Mesodermal cell (in vitro differentiated cells): ENCODE results near the gene RMDN3.

Experiments used
- H3K27ac ChIP-seq: 2 replicates; pipeline ENCODE4 v1.7.0; 2013; ENCODE audit warnings: mild to moderate bottlenecking, low read depth, low read length, moderate library complexity; ENCODE audit not compliant: severe bottlenecking
- H3K36me3 ChIP-seq: 2 replicates; pipeline ENCODE4 v1.7.1; 2013; ENCODE audit warnings: mild to moderate bottlenecking, low read length, moderate library complexity; ENCODE audit not compliant: control insufficient read depth, insufficient read depth
- H3K4me1 ChIP-seq: one replicate; pipeline ENCODE4 v1.7.1; 2013; ENCODE audit warnings: mild to moderate bottlenecking, low read length; ENCODE audit not compliant: insufficient read depth, control insufficient read depth, poor library complexity, severe bottlenecking
- H3K4me3 ChIP-seq: 2 replicates; pipeline ENCODE4 v1.7.0; 2013; ENCODE audit warnings: low read length, control low read depth, mild to moderate bottlenecking; ENCODE audit not compliant: insufficient read depth, poor library complexity, severe bottlenecking; ENCODE audit errors: extremely low read depth
- H3K9me3 ChIP-seq: 2 replicates; pipeline ENCODE4 v1.7.1; 2013; ENCODE audit warnings: mild to moderate bottlenecking, low read length, moderate library complexity; ENCODE audit not compliant: control insufficient read depth
- WGBS, 2 experiments: methylation state at CpG; one replicate each; pipeline ENCODE4 v1.1.5; 2013; ENCODE audit warnings: missing lambda C conversion rate in 2 of 2; ENCODE audit not compliant: insufficient coverage in 2 of 2; 5-methylcytosine and 5-hydroxymethylcytosine counted together

Gene RMDN3

DNA sequence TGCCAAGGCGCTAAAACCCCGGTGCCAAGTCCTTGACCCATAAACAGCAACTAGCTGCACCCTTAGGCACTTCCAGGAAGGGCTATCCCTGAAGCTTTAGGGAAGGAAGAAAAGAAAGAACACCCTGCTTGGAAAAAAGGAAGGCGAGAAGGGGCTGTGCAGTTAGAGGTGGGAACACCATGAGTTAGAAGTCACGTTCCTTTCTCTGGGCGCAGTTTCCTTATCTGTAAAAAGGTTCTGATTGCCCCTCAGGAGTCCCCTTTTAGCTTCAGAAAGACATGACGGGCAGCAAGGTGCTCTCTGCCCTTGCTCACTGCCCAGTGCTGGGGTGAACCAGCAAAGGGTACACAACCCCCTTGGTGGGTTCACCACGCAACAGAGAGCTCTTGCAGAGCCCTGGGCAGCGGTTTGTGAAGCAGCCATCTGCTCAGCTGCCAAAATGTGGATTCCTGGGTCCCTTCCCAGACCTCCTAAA lies 9.6 kb upstream of the RMDN3 start:
- Histone ChIP-seq H3K9me3 (no peaks in the 10 kb centered on the region), H3K4me1 (peaks cover 40% of the 10 kb centered on the region), H3K4me3 (peak overlapping the region; percentile 55), H3K36me3 (peaks cover 5% of the 10 kb centered on the region), H3K27ac (no peak overlapping the region)
- WGBS, 2 experiments = 62 to 70% methylated on average over 6 to 8 of the region's 8 CpGs

DNA sequence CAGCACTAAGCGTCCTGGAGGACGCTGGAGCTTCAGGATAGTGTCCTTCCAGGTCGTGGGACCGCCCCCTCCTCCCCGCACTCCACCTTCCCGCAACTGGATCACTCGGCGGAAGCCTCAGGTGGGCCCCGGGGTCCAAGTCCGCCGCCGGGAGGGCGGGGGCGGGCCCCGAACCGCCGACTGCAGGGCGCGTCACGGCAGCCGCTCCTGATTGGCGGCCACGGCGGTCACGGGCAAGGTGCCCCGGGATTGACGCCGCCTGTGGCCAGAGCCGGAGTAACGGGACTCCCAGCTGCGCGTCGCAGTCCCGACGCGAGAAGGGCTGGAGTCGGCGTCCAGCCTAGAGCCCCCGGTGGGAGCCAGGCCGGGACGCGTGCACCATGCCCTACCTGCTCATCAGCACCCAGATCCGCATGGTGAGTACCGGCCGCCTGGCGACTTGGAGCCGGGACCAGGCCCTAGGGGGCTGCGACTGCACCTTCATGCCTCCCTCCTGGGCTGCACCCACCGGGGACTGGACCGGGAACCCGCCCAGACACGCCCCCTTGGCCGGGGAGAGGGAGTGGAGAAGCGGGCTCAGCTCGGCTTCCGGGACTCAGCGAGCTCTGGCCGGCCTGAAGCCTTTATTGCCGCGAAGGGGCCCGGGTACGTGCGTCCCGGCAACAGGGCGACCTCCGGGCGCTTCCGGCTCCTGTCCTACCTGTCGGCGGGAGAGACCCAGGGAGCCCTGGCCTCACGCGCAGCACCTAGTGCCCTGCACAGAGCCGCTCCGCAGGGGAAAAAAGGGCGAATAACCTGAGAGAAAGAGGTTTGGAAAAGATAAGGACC lies 9.0 kb upstream of the RMDN3 start, which contains the start of gene GCHFR:
Gene GCHFR (plus strand): TSS at position 268 of the 828 bp plus-strand sequence. CDS start 113 bp downstream, at position 381.
- H3K27ac ChIP-seq = peak within 1 kb of the TSS; percentile 57
- H3K4me1 ChIP-seq = peaks cover 33% of the 10 kb centered on the region
- peaks cover 5% of the 10 kb centered on the region for H3K36me3 ChIP-seq
- peak within 1 kb of the TSS; percentile 55 for H3K4me3 ChIP-seq
- no peaks in the 10 kb centered on the region for H3K9me3 ChIP-seq
- 2 to 3% methylated on average over 54 to 67 of the region's 75 CpGs for WGBS, 2 experiments

DNA sequence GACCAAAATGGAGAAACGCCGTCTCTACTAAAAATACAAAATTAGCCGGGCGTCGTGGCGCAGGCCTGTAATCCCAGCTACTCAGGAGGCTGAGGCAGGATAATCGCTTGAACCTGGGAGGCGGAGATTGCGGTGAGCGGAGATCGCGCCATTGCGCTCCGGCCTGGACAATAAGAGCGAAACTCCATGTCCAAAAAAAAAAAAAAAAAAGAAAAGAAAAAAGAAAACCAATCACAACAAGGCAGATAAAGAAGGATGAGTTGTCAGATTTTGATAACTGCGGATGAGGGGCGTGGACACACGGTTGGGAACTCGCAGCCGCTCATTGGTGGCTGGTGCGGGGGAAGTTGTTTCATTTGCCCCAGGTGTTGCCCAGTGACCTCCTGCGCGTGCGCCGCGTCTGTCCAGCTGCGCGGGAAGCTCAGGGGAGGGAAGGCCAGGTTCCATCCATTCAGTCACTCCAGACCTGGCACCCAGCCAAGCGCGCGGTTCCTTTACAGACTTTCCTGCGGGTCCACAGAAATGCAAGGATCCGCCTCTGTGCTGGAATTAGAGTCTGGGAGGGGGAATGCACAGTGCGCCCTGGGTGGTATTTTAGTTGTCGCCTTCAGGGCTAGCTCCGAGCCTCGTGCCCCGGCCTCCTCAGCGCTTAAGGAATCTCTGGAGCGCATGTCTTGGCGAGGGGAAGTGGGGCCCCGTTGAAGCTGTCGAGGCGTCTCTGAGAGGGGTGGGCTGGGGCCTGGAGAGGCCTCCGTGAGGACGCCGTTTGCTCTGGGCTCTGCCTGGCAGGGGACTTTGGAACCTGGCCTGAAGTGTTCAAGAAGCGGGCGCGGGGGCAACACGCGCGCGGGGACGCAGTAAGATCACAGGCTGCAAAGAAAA lies 8.1 kb upstream of the RMDN3 start:
- Histone ChIP-seq H3K4me3 (peak overlapping the region; percentile 55), H3K4me1 (peaks cover 28% of the 10 kb centered on the region), H3K36me3 (no peaks in the 10 kb centered on the region), H3K27ac (peak overlapping the region; percentile 57), H3K9me3 (no peaks in the 10 kb centered on the region)
- WGBS, 2 experiments = 63 to 68% methylated on average over 27 to 45 of the region's 55 CpGs

DNA sequence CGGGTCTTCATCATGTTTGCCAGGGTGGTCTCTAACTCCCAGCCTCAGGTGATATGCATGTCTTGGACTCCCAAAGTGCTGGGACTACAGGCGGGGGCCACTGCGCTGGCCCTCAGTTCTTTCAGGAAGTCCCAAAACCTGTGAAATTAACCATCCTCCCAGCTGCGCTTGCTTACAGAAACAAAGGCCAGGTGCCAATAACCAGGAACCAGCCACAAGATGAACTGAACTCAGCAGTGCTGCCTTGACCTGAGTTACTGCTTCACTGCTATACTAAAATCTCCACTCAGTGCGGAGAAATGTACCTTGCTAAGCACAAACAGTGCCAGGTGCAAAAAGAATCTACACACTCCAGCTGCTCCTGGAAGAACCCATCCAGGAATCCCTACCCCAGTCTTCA lies 4.9 kb upstream of the RMDN3 start:
- Histone ChIP-seq H3K4me1 (peaks cover 3% of the 10 kb centered on the region), H3K27ac (no peak overlapping the region), H3K36me3 (no peaks in the 10 kb centered on the region), H3K9me3 (no peaks in the 10 kb centered on the region), H3K4me3 (no peak overlapping the region)
- WGBS, 2 experiments = 86 to 97% methylated on average over 3 to 4 of the region's 5 CpGs

DNA sequence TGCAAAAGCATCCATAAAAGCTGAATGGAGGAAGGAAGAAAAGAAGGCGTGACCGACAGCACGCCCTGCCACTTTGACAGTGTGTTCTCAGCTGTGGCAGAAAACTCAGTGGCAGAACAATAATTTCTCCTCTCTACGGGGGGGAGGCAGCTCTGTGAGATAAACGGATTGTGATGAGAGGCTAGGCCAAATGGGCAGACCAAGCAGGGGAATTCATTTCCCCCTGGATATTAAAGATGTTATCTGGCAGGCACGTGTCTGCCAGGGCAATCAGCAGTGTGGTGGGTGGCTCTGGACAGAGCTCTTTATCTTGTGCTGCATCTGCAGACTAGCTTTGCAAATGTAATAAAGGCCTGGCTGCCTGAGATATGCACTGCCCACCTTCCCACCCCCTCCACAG lies 1.9 kb upstream of the RMDN3 start:
- H3K27ac ChIP-seq = peak overlapping the region; percentile 20
- no peak overlapping the region for H3K4me3 ChIP-seq
- H3K4me1 ChIP-seq = no peaks in the 10 kb centered on the region
- no peaks in the 10 kb centered on the region for H3K9me3 ChIP-seq
- H3K36me3 ChIP-seq = peaks cover 5% of the 10 kb centered on the region
- 39 to 72% methylated on average over 3 to 6 of the region's 6 CpGs for WGBS, 2 experiments

DNA sequence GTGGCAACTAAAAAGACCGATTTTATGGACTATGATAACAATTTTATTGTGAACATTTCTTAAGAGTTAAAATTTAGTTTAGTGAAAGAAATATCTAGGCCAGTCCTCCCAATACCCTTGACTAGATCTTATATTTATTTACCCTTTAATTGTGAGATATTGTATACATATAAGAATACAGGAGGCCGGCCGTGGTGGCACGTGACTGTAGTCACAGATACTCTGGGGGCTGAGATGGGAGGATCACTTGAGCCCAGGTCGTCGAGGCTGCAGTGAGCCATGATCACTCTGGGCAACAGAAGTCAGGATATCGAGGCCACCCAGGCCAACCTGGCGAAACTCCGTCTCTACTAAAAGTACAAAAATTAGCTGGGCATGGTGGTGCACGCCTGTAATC lies 756 bp upstream of the RMDN3 start:
- no peaks in the 10 kb centered on the region for H3K9me3 ChIP-seq
- H3K4me3 ChIP-seq = peak overlapping the region; percentile 92
- peaks cover 14% of the 10 kb centered on the region for H3K36me3 ChIP-seq
- 89 to 94% methylated on average over 9 of the region's 10 CpGs for WGBS, 2 experiments
- H3K4me1 ChIP-seq = no peaks in the 10 kb centered on the region
- peak overlapping the region; percentile 78 for H3K27ac ChIP-seq

DNA sequence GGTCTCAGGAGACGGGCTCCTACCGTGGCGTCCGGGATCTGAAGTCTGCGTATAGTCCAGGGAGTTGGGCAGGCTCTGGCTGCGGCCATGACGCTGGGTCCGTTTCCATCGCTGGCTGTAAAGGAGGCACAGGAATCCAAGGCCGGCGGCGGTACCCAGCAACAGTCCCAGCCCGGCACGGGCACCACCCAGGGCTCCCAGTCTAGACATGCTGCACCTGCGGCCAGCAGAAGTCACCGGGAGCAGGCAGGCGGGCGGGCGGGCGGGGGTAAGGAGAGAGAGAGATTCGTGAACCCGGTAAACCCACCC lies 526 bp downstream of the RMDN3 start:
- H3K36me3 ChIP-seq = peaks cover 22% of the 10 kb centered on the region
- WGBS, 2 experiments = 4 to 13% methylated on average over 9 to 21 of the region's 22 CpGs
- H3K27ac ChIP-seq = no peak overlapping the region
- H3K9me3 ChIP-seq = no peaks in the 10 kb centered on the region
- H3K4me1 ChIP-seq = no peaks in the 10 kb centered on the region
- H3K4me3 ChIP-seq = peak overlapping the region; percentile 92

DNA sequence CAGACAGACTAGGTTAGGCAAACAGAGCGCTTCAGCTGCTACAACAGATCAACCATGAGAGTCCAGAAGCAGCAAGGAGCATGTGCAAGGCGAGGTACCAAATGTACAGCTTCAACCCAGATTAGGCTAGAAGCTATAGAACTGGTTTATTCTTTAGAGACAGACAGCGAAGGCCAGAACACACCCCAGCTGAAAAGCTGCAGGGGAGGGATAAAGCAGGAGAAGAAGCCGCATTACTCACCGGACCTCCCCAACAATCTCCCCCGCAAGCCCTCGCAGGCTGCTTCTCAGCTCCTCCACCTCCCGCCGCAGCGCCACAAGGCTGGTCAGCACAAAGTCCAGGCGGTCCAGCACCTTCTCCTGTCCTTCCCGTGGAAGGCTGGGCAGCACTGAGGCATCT lies 3.3 kb downstream of the RMDN3 start:
- Histone ChIP-seq H3K36me3 (peaks cover 38% of the 10 kb centered on the region), H3K4me3 (no peak overlapping the region), H3K9me3 (no peaks in the 10 kb centered on the region), H3K27ac (no peak overlapping the region), H3K4me1 (no peaks in the 10 kb centered on the region)
- WGBS, 2 experiments = 88 to 94% methylated on average over 9 to 10 of the region's 12 CpGs

DNA sequence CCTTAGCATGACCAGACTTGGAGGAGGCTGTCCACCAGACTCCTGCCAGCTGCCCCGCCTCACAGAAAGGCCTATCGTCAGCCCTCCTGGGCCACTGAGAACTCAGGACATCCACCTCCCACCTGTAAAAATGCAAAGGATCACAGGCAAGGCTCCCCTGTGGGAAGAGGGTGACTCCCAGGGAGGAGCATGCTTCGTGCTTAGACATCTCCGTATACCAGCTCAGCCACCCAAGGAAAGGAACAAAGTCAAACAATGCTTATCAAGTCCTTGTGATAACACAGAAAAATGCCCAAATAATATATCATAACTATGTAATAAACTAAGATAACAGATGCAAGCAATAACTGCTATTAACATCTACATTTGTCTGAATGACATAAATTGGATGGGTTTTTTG lies 4.2 kb downstream of the RMDN3 start:
- Histone ChIP-seq H3K4me3 (no peak overlapping the region), H3K36me3 (peaks cover 38% of the 10 kb centered on the region), H3K4me1 (peaks cover 2% of the 10 kb centered on the region), H3K27ac (no peak overlapping the region), H3K9me3 (no peaks in the 10 kb centered on the region)
- WGBS, 2 experiments = 100% methylated on average over 2 of the region's 4 CpGs; no CpG with 5 or more reads in 1 of the 2 experiments

DNA sequence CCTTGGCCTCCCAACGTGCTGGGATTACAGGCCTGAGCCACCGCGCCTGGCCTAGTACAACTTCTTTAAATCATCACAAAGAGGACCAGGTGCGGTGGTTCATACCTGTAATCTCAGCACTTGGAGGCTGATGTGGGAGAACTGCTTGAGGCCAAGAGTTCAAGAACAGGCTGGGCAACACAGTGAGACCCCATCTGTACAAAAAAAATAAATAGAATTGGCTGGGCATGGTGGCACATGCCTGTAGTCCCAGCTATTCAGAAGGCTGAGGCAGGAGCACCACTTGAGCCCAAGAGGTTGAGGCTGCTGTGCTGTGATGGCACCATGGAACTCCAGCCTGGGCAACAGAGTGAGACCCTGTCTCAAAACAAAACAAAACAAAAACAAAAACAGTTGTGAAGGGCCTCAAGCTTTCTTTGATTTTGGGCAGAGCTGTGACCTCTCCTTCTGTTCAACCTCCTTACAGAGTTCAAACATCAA lies 5.9 kb downstream of the RMDN3 start:
- Histone ChIP-seq H3K9me3 (no peaks in the 10 kb centered on the region), H3K27ac (no peak overlapping the region), H3K36me3 (peaks cover 48% of the 10 kb centered on the region), H3K4me3 (no peak overlapping the region), H3K4me1 (peaks cover 4% of the 10 kb centered on the region)
- WGBS, 2 experiments = 88 to 100% methylated on average over 3 to 4 of the region's 4 CpGs
